Neural crest cell (in vitro differentiated cells): Measurements from ENCODE around the gene PANK4. TPM values are rescaled to one million over a fixed set of nuclear protein-coding genes. Genes with fewer than 3 reads are reported as not detected.

Experiments
- DNase-seq: peaks from one replicate; pipeline ENCODE4 v3.0.0; 2021; ENCODE audit warnings: low read depth, mixed read lengths, low spot score
- H3K27ac Mint-ChIP-seq: one replicate; pipeline ENCODE4 v1.8.0; 2021; ENCODE audit warnings: mild to moderate bottlenecking, mixed read lengths; ENCODE audit not compliant: unreplicated experiment
- H3K27me3 Mint-ChIP-seq: 2 replicates; pipeline ENCODE4 v1.8.0; 2021; ENCODE audit warnings: low read depth, mild to moderate bottlenecking, mixed read lengths
- H3K36me3 Mint-ChIP-seq: 2 replicates; pipeline ENCODE4 v1.8.0; 2021; ENCODE audit warnings: low read depth, mild to moderate bottlenecking, mixed read lengths
- H3K4me1 Mint-ChIP-seq: 2 replicates; pipeline ENCODE4 v1.8.0; 2021; ENCODE audit warnings: mixed read lengths
- H3K4me3 Mint-ChIP-seq: one replicate; pipeline ENCODE4 v1.8.0; 2021; ENCODE audit warnings: mild to moderate bottlenecking, mixed read lengths
- H3K9me3 Mint-ChIP-seq: 2 replicates; pipeline ENCODE4 v1.8.0; 2021; ENCODE audit warnings: mixed read lengths
- total RNA-seq: library from RNA; stranded (reverse); gene quantifications from 2 replicates; pipeline ENCODE4 v1.2.1, GENCODE V29; 2021
- TF ChIP-seq, protein P1 (sequence below): fragments of 200-600 bp; sonication (generic); conservative IDR thresholded peaks from 2 replicates; pipeline ENCODE4 v1.5.0; 2021; ENCODE audit warnings: antibody characterized with exemption, mild to moderate bottlenecking

The PANK4 gene
- total RNA-seq, 1 donor from 2014 or later = 65.5 TPM

DNA sequence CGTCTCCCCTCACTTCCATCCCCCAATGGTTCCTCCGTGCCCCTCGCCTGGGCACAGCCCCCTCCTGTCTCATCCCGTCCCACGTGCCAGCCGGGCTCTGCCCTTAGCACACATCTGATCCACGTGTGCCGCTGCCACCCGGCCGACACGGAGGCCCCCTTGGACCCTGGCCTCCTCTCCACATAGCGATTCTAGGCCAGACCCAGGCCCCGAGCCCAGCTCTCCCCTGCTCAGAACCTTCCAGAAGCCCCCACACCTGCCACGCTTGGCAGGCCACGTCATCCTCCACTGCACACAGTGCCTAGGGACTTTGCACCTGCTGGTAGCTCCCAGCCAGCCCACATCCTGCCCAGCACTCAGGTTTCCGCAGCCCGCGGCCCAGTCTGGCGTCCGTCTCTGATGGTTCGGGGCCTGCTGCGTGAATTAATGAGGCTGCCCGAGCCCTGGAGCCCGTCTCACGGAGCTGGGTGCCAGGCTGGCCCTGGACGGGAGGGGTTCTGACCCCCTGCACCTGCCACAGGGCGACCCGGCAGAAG lies 30.2 kb downstream of the PANK4 start:
- TF ChIP-seq, protein P1, sequence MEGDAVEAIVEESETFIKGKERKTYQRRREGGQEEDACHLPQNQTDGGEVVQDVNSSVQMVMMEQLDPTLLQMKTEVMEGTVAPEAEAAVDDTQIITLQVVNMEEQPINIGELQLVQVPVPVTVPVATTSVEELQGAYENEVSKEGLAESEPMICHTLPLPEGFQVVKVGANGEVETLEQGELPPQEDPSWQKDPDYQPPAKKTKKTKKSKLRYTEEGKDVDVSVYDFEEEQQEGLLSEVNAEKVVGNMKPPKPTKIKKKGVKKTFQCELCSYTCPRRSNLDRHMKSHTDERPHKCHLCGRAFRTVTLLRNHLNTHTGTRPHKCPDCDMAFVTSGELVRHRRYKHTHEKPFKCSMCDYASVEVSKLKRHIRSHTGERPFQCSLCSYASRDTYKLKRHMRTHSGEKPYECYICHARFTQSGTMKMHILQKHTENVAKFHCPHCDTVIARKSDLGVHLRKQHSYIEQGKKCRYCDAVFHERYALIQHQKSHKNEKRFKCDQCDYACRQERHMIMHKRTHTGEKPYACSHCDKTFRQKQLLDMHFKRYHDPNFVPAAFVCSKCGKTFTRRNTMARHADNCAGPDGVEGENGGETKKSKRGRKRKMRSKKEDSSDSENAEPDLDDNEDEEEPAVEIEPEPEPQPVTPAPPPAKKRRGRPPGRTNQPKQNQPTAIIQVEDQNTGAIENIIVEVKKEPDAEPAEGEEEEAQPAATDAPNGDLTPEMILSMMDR = no peak
- H3K9me3 Mint-ChIP-seq = no peaks in the 10 kb centered on the region
- no peaks in the 10 kb centered on the region for H3K27me3 Mint-ChIP-seq
- no peak overlapping the region for H3K4me3 Mint-ChIP-seq
- H3K27ac Mint-ChIP-seq = no peak overlapping the region
- no peaks in the 10 kb centered on the region for H3K4me1 Mint-ChIP-seq
- no peak for DNase-seq
- no peaks in the 10 kb centered on the region for H3K36me3 Mint-ChIP-seq

DNA sequence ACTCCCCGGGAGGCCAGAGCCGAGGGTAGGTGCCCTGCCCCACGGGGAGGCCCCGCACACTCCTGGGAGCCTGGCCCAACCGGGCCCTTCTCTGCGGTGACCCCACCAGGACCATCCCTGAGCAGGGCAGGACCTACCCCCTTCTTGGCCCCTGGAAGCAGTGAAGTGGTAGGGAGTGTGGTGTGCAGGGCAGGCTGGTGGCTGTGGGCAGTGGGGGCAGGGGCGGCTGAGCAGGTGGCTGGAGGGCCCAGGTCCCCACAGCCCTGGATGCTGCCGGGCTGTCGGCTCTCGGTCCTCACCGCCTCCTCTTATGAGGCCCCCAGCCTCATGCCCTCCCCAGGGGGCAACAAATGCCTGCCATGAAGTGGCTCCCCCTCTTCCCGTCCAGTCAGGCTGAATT lies 30.9 kb downstream of the PANK4 start:
- TF ChIP-seq, protein P1 = no peak
- no peak for DNase-seq

DNA sequence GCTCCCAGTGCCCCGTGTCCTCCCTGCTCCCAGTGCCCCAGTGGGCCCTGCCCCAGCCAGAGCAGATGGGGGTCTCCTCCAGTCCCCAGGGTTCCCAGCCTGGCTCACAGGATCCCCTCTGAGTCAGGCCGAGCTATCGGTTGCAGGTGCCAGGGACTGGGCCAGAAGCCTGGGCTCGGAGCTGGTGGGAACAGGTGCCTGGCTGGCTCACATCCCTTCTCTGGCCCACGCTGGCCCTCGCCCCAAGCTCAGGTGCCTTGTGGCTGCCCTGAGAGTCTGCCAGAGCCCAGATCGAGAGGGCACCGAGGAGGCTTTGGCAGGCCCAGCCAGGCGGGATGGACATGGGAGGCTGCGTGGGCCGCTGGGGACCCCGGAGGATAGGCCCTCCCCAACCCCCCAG lies 31.4 kb downstream of the PANK4 start:
- Mint-ChIP-seq H3K4me1 (no peaks in the 10 kb centered on the region), H3K27me3 (no peaks in the 10 kb centered on the region), H3K4me3 (no peak overlapping the region), H3K9me3 (no peaks in the 10 kb centered on the region), H3K36me3 (no peaks in the 10 kb centered on the region), H3K27ac (no peak overlapping the region)
- TF ChIP-seq, protein P1 = no peak
- DNase-seq = no peak

More for the DNA sequence above, 30.9 kb downstream of the PANK4 start:
- H3K36me3 Mint-ChIP-seq = no peaks in the 10 kb centered on the region
- no peaks in the 10 kb centered on the region for H3K4me1 Mint-ChIP-seq
- H3K27ac Mint-ChIP-seq = no peak overlapping the region
- no peaks in the 10 kb centered on the region for H3K9me3 Mint-ChIP-seq
- H3K27me3 Mint-ChIP-seq = no peaks in the 10 kb centered on the region
- no peak overlapping the region for H3K4me3 Mint-ChIP-seq

DNA sequence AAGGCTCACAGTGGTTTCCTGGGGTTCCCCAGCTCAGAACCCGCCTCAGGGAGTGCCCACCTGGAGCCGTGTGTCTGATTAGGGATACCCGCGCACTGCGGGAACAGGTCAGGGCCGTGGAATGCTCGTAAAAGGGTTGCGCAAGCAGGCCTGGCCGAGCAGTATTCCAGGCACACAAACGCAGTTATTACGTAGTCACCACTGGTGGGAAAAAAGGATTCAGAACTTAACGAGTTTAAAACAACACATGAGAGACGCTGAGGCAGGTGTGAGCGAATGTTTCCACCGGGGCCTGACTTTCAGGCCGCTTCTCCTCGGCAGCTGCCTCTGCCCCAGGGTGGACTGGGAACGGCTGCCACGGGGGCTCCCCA lies 32.1 kb downstream of the PANK4 start:
- H3K9me3 Mint-ChIP-seq = no peaks in the 10 kb centered on the region
- DNase-seq = no peak
- no peaks in the 10 kb centered on the region for H3K4me1 Mint-ChIP-seq
- TF ChIP-seq, protein P1 = no peak
- no peak overlapping the region for H3K27ac Mint-ChIP-seq
- no peak overlapping the region for H3K4me3 Mint-ChIP-seq
- no peaks in the 10 kb centered on the region for H3K36me3 Mint-ChIP-seq
- no peaks in the 10 kb centered on the region for H3K27me3 Mint-ChIP-seq

DNA sequence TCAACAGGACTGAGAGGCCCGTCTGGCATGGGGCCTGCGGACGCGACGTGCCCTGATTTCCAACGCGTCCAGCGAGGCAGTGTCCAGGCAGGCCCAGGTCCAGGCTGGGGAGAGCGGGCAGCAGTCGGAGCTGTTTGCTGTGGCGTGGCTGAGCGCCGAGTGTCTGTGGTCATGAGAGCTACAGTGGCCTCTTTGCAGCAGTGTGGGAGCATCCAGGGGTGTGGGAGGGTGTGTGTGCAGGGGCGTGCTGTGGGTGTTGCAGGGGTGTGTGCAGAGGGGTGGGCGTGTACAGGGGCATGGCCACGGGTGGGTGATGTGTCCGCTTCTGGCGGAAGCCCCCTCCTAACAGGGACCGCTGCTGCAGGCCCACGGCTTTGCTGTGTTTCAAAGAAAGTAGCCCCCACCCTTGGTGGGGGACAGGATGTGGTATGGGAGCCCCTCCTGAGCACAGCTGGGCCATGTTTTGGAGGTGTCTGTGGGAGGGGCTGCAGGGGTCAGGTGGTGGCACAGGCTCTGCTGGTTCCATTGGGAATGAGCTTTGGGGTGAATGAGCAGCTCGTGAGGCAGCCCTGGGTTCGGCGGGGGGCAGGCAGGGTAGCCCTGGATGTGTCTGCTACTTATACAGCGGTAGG lies 32.6 kb downstream of the PANK4 start:
- H3K4me3 Mint-ChIP-seq = no peak overlapping the region
- H3K27ac Mint-ChIP-seq = peak overlapping the region; percentile 62
- no peaks in the 10 kb centered on the region for H3K36me3 Mint-ChIP-seq
- TF ChIP-seq, protein P1 = no peak
- H3K9me3 Mint-ChIP-seq = peaks cover 1% of the 10 kb centered on the region
- DNase-seq = no peak
- no peaks in the 10 kb centered on the region for H3K4me1 Mint-ChIP-seq
- no peaks in the 10 kb centered on the region for H3K27me3 Mint-ChIP-seq
